Measurements from ENCODE around the gene KHSRP.

DNA sequence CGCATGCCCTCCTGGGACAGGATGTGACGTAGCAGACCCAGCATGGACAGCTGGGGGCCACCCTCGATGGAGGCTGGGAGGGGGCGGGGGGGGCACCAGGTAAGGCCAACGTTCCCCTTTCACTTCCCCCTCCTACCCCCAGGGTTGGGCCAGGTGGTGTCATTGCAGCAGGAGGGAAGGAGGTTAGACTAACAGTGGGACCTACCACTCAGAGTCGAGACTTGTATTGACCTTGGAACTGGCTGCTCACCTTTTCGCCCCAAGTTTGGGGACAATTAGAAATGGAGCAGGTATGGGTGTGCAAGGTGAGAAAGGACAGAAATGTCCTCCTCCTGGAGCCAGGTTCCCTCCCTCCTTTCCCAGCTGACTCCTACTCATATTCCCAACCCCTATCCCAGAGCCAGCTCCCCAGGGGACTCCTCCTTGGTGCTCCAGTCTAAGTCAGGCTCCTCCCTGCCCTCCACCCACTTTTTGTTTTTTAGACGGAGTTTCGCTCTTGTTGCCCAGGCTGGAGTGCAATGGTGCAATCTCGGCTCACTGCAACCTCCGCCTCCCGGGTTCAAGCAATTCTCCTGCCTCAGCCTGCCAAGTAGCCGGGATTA lies 17.6 kb upstream of the KHSRP start:
- no peak for TF ChIP-seq EP300 (IDR thresholded peaks at IDR 0.05)
- no peak for TF ChIP-seq CTCF (IDR thresholded peaks at IDR 0.05)
